ENCODE results near the gene SOX4. TPM values are rescaled to one million over a fixed set of nuclear protein-coding genes. Genes with fewer than 3 reads are reported as not detected.

SOX4 gene
- total RNA-seq, 1 experiment from 2014 or later, result 67.0 TPM

DNA sequence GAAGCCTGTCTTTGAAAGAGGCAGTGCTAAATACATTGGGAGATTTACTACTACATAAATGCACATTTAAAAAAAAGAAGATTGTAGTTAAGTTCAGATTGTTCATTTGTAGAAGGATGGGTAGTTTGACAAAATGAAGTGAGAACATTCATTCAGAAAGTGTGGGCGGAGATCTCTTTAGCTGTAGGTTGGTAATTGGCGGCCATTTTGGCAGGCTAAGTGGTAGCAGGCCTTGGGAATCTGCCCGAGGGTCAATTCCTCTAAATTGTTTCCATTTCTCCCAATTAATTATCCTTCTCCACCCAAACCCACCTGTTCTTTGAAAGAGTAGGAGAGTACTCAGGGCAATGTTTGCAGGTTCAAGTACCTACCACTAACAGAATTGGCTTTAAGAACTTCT is 17.9 kb downstream of the SOX4 start:
- no peak overlapping the region for H2AFZ ChIP-seq (ENCODE audit: low read depth, low read length, poor library complexity, severe bottlenecking)
- H3K9ac ChIP-seq (ENCODE audit: low read length), result no peak overlapping the region
- no peak overlapping the region for H3K4me2 ChIP-seq (ENCODE audit: low read length)
- BruUV-seq (replicated peaks), result no TSS peak
- intact Hi-C loops (cut with micrococcal nuclease), result no loop called here
- H3K9me2 ChIP-seq (ENCODE audit: insufficient read depth), result no peaks in the 10 kb centered on the region
- H3K27ac ChIP-seq (ENCODE audit: low read depth, low read length), result no peak overlapping the region
- ChIA-PET POLR2A (no interaction called here), CTCF (no interaction called here), RAD21 (ENCODE audit: low non-redundant PET in 1 of 2, low total read pairs in 2 of 2, uncharacterized antibody in 2 of 2, unreplicated experiment in 2 of 2) (no interaction called here)
- H3K9me3 ChIP-seq (ENCODE audit: control insufficient read depth in 1 of 2, insufficient read depth in 1 of 2, low read depth in 1 of 2, low read length in 2 of 2), result no peaks in the 10 kb centered on the region
- no peaks in the 10 kb centered on the region for H3K27me3 ChIP-seq (ENCODE audit: insufficient read depth, low read length)
- H3K79me2 ChIP-seq (ENCODE audit: insufficient read depth, low read length), result no peaks in the 10 kb centered on the region
- no peaks in the 10 kb centered on the region for H3K36me3 ChIP-seq (ENCODE audit: control insufficient read depth in 1 of 2, insufficient read depth in 2 of 2, low read length in 2 of 2)
- no peaks in the 10 kb centered on the region for H4K20me1 ChIP-seq (ENCODE audit: insufficient read depth)
- H3K4me1 ChIP-seq (ENCODE audit: control insufficient read depth in 1 of 2, insufficient read depth in 2 of 2, low read length in 2 of 2), result no peaks in the 10 kb centered on the region
- no peak for DNase-seq (ENCODE audit: low read depth, low spot score)
- no peak for TF ChIP-seq FOSL1 (IDR thresholded peaks at IDR 0.05; ENCODE audit: low read depth)
- TF ChIP-seq, protein P1, sequence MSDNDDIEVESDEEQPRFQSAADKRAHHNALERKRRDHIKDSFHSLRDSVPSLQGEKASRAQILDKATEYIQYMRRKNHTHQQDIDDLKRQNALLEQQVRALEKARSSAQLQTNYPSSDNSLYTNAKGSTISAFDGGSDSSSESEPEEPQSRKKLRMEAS (IDR thresholded peaks at IDR 0.05), result no peak
- TF ChIP-seq SIN3A (IDR thresholded peaks at IDR 0.05; ENCODE audit: low read depth), result no peak
- TF ChIP-seq JUND (IDR thresholded peaks at IDR 0.05), result no peak
- TF ChIP-seq, protein P2, sequence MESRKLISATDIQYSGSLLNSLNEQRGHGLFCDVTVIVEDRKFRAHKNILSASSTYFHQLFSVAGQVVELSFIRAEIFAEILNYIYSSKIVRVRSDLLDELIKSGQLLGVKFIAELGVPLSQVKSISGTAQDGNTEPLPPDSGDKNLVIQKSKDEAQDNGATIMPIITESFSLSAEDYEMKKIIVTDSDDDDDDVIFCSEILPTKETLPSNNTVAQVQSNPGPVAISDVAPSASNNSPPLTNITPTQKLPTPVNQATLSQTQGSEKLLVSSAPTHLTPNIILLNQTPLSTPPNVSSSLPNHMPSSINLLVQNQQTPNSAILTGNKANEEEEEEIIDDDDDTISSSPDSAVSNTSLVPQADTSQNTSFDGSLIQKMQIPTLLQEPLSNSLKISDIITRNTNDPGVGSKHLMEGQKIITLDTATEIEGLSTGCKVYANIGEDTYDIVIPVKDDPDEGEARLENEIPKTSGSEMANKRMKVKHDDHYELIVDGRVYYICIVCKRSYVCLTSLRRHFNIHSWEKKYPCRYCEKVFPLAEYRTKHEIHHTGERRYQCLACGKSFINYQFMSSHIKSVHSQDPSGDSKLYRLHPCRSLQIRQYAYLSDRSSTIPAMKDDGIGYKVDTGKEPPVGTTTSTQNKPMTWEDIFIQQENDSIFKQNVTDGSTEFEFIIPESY (IDR thresholded peaks at IDR 0.05; ENCODE audit: extremely low read depth, insufficient replicate concordance, low read length), result no peak
- no peak for TF ChIP-seq CEBPB (IDR thresholded peaks at IDR 0.05; ENCODE audit: low read depth)
- no peak for TF ChIP-seq RAD21 (IDR thresholded peaks at IDR 0.05; ENCODE audit: low read depth)
- TF ChIP-seq, protein P3, sequence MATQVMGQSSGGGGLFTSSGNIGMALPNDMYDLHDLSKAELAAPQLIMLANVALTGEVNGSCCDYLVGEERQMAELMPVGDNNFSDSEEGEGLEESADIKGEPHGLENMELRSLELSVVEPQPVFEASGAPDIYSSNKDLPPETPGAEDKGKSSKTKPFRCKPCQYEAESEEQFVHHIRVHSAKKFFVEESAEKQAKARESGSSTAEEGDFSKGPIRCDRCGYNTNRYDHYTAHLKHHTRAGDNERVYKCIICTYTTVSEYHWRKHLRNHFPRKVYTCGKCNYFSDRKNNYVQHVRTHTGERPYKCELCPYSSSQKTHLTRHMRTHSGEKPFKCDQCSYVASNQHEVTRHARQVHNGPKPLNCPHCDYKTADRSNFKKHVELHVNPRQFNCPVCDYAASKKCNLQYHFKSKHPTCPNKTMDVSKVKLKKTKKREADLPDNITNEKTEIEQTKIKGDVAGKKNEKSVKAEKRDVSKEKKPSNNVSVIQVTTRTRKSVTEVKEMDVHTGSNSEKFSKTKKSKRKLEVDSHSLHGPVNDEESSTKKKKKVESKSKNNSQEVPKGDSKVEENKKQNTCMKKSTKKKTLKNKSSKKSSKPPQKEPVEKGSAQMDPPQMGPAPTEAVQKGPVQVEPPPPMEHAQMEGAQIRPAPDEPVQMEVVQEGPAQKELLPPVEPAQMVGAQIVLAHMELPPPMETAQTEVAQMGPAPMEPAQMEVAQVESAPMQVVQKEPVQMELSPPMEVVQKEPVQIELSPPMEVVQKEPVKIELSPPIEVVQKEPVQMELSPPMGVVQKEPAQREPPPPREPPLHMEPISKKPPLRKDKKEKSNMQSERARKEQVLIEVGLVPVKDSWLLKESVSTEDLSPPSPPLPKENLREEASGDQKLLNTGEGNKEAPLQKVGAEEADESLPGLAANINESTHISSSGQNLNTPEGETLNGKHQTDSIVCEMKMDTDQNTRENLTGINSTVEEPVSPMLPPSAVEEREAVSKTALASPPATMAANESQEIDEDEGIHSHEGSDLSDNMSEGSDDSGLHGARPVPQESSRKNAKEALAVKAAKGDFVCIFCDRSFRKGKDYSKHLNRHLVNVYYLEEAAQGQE (IDR thresholded peaks at IDR 0.05; ENCODE audit: low read depth), result no peak
- no peak for TF ChIP-seq POLR2AphosphoS5 (IDR thresholded peaks at IDR 0.05; ENCODE audit: low read depth, low read length)
- no peak for TF ChIP-seq YY1 (IDR thresholded peaks at IDR 0.05; ENCODE audit: extremely low read depth, insufficient replicate concordance, low read depth, low read length)
- TF ChIP-seq ELF1 (IDR thresholded peaks at IDR 0.05; ENCODE audit: borderline replicate concordance, low read depth), result no peak
- TF ChIP-seq EZH2 (IDR thresholded peaks at IDR 0.05), result no peak
- TF ChIP-seq EZH2phosphoT487 (IDR thresholded peaks at IDR 0.05; ENCODE audit: borderline replicate concordance), result no peak
- TF ChIP-seq CBX3 (IDR thresholded peaks at IDR 0.05; ENCODE audit: low read depth), result no peak
- no peak for TF ChIP-seq SRF (IDR thresholded peaks at IDR 0.05; ENCODE audit: low read depth)
- TF ChIP-seq, protein P4, sequence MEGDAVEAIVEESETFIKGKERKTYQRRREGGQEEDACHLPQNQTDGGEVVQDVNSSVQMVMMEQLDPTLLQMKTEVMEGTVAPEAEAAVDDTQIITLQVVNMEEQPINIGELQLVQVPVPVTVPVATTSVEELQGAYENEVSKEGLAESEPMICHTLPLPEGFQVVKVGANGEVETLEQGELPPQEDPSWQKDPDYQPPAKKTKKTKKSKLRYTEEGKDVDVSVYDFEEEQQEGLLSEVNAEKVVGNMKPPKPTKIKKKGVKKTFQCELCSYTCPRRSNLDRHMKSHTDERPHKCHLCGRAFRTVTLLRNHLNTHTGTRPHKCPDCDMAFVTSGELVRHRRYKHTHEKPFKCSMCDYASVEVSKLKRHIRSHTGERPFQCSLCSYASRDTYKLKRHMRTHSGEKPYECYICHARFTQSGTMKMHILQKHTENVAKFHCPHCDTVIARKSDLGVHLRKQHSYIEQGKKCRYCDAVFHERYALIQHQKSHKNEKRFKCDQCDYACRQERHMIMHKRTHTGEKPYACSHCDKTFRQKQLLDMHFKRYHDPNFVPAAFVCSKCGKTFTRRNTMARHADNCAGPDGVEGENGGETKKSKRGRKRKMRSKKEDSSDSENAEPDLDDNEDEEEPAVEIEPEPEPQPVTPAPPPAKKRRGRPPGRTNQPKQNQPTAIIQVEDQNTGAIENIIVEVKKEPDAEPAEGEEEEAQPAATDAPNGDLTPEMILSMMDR (IDR thresholded peaks at IDR 0.05 in 2 of 3, conservative IDR thresholded peaks at IDR 0.05 in 1 of 3; ENCODE audit: borderline replicate concordance in 1 of 3, insufficient read depth in 1 of 3, low read depth in 2 of 3, low read length in 2 of 3), result no peak
- no peak for TF ChIP-seq ZNF274 (IDR thresholded peaks at IDR 0.05; ENCODE audit: low read depth, low read length)
- no peak for ATAC-seq
- no peak overlapping the region for H3K4me3 ChIP-seq (replicated peaks in 1 of 2; ENCODE audit: low read depth in 1 of 2, low read length in 2 of 2)
